Stimulated activated CD8-positive, alpha-beta memory T cell treated with anti-CD3 and anti-CD28 coated beads, Interleukin-4, amount 100 ng/mL, for 1 hour (primary cell): ENCODE data around the gene JAKMIP2.
"Not testable (repeated sequence)": the region's sequence is repeated elsewhere in the genome, so short reads cannot be mapped to it uniquely, and the experiment has no call there.

Experiments
- DNase-seq, 2 donors: peaks; one replicate each; pipeline ENCODE4 v3.0.0-alpha.2; 2020; ENCODE audit warnings: low read depth in 2 of 2, low spot score in 1 of 2

JAKMIP2 gene

DNA sequence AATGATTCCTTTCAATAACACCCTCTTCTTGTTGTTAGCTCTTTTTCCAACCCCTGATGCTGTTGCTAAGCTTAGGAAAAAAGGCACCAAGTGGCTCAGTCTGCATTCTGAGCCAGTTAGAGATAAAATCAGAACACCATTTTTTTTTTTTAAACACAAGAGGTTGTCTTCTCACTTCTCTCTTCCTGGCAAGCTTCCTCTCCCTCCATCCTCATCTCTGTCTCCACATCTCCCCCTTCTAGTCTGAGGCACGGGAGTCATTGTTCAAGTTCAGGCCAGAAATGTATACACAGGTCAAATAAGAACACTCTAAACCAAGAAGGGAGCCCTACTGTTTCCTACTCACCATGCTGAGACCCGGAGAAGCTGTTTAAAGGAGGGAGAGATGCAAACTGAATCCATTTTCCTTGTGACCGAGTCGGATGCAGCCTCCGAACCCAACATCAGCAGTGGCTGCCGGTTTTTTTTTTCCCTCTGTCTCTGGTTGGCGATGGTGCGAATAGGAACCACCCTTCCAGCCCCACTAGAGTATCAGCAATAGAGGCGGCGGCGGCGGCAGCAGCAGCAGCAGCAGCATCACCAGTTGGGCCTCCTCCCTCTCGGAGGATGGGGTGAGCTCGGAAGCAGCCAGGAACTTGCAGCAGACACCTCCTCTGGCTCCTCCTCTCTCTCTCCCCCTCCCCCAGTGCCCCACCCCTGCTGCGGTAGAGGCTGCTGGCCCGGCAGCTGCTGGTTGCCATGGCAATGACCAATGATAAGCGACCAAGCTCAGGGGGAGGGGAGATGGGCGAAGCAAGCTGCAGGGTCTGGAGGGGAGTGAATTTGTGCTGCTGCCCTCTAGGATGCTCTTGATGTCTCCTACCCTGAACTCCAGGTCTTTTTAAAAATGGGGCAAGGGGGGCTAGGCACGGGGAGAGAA, at the start of gene JAKMIP2:
JAKMIP2 (minus strand) TSS at position 619 of the 919 bp plus-strand sequence. CDS start 110,922 bp downstream, outside the sequence.
- DNase-seq: peak; percentile 58 to 67

DNA sequence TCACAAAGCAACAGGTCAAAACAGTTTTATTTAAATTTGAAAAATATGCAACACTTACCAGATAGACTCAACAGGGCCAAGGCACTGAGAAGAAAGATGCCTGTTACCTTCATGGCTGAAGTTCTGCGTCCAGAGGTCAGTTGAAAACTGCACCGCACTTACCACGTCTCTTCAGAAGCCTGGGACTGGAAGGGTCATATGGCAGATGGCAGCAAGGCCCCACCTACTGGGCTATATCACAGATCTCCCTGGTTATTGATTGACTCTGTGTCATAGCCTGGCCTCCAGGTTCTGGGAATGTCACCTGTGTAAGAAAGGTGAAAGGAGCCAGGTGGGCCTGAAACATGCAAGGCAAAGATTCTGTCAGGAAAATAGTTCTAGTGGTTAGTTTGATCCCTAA, 48.9 kb upstream of the JAKMIP2 start, which contains the start of gene SPINK1:
SPINK1 (minus strand) TSS at position 207 of the 400 bp plus-strand sequence; CDS start at position 113, 94 bp downstream.
- DNase-seq: no peak

DNA sequence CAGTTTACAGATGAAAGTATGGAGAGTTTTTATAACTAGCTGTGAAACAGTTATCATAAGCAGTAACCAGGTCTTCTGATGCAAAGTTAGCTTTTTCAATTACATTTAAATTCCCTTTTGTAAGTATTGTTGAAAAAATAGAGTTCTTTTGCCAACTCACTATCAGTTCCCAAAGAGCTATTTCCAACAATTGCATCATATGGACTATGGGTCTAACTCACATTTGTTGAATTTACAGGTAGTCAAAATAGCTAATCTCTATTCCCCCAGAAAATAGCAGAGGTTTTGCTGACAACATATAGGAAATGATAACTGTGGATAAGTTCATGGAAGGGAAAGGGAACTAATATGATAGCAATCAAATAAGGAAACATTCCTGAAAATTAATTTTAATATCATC, 47.5 kb upstream of the JAKMIP2 start:
- no peak for DNase-seq

DNA sequence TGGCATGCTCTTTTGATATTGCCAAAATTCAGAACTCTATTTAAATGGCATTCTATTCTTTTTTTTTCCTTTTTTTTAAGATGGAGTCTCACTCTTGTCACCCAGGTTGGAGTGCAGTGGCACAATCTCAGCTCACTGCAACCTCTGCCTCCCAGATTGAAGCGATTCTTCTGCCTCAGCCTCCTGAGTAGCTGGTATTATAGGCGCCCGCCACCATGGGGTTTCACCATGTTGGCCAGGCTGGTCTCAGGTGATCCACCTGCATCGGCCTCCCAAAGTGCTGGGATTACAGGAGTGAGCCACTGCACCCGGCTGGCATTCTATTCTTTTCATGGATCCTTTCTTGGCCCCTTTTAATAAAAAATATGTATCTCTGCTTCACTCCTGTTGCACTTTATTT, 44.5 kb upstream of the JAKMIP2 start:
- not testable (repeated sequence) for DNase-seq

DNA sequence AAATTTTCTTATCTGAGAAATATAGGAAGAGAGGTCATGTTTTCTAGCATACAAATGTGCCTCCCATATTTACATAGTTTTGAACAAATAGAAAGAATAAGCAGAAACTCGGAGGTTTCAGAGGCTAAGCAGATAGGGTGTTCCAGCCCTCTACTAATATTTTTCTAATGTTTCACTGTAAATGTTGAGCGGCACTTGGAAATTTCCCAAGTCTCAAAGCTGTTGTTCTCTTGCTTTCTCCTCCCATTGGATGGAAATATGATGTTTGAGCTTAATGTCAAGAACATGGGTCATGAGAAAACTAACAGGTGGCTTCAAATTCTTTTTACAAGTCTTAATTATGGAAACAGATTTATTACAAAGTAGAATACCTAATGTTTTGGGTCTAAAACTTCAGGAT, 43.8 kb upstream of the JAKMIP2 start:
- no peak for DNase-seq

DNA sequence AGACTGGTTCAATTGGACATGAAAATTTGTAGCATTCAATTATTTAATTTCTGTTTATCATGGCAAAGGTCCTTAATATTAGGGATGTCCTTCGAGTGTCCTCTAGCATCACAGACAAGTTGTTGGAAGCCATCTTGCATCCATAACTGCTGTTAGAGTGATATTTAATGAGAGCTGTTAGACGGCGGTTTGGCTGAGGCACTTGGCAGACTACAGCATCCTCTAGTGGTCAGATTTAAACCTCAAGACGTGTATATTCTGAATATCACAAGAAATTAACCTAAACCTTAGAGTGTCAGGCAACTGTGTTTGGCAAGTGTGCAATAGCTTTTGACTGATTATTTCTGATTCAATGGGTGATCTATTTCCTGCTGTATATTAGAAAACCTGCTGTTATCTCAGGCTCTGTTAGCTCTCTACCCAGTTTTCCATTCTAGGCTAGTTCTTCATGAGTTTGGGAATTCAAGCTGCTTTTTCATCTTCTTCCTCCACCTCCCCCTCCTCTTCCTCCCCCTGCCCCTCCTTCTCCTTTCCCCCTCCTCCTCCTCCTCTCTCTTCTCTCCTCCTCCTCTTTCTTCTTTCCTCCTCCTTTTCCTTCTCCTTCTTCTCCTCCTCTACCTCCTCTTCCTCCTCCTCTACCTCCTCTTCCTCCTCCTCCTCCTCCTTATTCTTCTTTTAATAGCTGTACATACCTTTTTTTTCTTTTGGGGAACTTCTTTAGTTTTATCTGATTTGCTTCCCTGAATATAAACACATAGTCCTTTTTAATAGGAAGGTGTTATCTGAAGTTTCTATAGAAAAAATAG, 40.4 kb upstream of the JAKMIP2 start:
- DNase-seq: peak in 1 of 2 donors; percentile 3

DNA sequence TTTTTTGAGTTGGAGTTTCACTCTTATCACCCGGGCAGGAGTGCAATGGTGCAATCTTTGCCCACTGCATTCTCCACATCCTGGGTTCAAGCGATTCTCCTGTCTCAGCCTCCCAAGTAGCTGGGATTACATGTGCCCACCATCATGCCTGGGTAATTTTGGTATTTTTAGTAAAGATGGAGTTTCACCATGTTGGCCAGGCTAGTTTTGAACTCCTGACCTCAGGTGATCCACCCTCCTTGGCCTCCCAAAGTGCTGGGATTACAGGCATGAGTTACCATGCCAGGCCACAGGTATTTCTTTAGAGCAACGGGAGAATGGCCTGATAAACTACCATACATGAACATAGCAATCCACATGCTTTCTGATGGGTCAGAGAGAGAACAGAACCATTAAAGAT, 39.7 kb upstream of the JAKMIP2 start:
- not testable (repeated sequence) for DNase-seq

DNA sequence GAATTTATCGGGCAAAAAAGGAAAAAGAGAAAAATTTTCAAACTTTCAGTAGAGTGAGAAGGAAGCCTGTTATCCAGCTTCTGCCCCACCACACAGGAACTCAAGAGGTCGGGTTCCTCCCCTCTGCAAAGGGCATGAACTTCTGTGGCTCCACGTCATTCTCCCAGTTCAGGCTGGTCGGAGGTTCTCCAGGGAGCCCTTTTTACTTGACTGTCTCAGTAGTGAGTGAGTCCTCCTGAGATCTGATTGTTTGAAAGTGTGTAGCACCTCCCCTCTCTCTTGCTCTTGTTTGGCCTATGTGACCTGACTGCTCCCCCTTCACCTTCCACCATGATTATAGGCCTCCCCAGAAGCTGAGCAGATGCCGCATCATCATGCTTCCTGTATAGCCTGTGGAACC, 39.2 kb upstream of the JAKMIP2 start:
- no peak for DNase-seq

DNA sequence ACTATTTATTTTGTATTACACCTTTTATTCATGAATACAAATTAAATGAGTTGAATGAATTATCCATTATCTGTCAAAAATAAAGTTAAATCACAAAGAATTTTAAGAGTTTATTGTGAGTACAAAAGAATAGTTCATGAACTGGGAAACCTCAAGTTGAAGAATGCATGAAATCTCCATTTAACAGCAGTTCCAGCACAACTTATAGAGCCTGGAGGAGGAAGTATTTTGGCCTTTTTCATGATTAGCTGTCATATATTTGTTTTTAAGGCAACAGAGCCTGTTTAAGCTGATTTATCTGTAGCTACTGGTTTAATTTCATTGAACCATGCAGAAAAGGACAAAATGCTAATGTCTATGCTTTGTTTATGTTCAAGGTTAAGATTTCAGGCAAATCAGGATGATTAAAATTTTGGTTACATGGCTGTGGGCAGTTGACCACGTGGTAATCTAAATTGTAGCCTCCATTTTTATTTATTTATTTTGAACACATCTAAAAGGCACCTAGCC, 36.8 kb upstream of the JAKMIP2 start:
- no peak for DNase-seq

DNA sequence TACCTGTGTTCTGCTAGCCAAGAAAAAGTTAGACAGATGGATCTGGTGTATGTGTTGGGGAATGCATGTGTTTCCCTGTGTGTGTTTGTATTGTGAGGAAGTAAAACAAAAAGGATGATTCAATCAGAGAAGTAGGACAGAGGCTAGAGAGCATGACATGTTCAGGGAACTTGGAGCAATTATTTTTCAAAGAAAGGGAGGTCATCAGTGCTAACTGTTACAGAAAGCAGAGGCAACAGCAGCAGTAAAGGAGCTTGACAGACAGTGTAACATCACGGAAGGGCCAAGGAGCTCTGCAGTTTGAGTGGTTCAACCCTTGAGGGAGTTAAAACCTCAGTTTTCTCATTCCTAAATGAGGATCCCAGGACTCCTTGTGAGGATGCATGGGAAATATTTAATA, 35.8 kb upstream of the JAKMIP2 start:
- DNase-seq: no peak

DNA sequence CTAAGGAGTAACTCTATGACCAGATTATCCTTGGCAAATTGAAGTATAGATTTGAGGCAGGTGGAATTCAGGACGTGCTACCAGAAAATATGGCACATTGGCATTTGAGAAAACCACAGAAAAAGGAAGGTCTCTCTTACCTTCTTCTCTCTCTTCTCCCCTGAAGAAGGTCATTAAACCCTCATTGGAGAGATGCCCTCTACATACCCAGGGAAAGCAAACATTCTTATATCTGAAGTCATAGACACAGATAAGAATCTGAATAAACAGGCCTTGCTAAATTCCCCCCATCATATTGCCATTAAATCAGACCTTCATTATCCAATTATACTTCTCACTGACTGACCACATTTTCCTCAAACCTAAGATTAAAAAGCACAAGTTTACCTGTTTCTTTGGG, 31.2 kb upstream of the JAKMIP2 start:
- no peak for DNase-seq

DNA sequence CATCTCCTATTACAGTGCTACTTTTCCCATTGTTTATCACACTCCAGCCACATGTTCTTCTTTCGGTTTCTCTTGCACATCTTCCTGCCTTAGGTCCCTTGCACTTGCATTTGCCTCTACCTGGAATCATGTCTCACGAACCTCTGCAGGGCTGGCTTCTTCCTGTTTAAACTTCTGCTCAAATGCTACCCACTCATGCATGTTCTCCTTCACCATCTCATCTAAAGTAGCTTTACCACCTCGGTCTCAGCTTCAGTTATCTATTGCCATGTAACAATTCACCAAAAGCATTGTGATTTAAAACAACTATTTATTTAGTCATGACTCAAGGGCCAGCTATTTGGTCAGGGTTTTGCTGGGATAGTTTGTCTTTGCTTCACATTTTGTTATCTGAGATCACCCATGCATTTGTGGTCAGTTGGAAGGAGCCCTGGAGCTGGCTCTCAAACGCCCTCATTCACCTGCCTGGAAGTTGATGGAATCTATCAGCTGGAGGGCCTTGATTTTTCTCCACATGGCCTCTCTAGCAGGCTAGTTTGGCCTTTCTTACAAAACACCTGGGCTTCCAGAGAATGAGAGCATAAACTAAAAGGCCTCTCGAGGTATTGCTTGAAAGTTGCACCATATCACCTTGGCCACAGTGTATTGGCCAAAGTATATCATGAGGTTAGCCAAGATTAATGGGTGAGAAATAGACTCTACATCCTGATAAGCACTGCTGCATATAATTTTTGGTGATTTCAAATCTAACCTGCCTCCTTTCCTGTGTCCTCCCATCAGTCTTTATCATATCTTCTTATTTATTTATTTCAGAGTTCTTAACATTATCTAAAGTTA, 27.5 kb upstream of the JAKMIP2 start:
- no peak for DNase-seq

DNA sequence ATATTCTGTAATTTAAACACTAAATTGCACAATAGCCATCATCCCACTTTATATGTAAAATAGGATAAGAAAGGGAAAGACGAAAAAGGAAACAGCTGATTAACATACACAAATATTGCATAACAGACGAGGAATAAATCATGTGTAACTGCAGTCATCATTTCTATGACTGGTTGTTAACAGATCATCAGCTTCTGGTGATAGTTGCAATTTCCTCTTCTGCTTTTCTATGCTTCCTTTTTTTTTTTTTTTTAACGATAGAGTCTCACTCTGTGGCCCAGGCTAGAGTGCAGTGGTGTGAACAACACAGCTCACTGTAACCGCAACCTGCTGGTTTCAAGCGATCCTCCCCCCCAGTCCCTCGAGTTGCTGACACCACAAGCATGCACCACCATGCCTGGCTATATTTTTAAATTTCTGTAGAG, 22.5 kb upstream of the JAKMIP2 start:
- peak in 1 of 2 donors; percentile 27 for DNase-seq

DNA sequence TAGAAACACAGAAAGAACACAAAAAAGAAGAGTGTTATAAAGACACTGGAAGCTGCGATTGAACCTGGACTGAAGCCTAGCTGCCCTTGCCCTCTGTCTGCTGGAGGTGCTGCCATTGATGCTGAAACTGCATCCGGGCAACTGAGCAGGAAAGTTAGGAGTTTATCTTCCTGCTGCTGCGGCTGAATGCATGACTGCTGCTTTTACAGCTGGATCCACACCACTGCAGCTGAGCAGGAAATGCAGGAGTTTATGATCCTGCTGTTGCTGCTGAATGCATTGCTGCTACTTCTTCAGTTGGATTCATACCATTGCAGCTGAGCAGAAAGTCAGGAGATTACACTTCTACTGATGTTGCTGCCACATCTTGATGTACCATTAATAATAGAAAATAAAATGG, 21.8 kb upstream of the JAKMIP2 start:
- DNase-seq: no peak

DNA sequence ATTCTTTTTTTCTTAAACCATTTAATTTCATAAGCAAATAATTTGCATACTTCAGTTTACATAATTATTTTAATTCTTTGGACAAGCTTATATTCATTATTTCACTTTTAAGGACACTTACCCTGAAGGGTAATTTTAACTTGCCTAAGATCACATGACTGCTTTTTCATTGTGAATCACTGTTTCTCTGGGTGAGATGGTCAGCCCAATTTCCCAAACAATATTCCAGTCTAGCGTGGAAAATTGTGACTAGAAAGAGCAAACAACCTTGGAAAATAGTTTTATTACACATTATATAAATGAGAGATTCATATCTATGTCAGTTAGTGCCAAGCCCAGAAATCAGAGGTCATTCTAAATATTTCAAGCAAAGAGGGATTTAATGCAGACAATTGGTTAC, 21.4 kb upstream of the JAKMIP2 start:
- DNase-seq: no peak

DNA sequence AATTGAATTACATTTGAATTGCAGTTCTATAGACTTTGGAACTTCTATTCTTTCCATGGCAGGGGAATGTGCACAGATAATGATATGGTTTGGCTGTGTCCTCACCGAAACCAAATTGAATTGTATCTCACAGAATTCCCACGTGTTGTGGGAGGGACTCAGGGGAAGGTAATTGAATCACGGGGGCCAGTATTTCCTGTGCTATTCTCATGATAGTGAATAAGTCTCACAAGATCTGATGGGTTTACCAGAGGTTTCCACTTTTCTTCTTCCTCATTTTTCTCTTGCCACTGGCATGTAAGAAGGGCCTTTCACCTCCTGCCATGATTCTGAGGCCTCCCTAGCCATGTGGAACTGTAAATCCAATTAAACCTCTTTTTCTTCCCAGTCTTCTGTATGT, 20.6 kb upstream of the JAKMIP2 start:
- DNase-seq: not testable (repeated sequence)

DNA sequence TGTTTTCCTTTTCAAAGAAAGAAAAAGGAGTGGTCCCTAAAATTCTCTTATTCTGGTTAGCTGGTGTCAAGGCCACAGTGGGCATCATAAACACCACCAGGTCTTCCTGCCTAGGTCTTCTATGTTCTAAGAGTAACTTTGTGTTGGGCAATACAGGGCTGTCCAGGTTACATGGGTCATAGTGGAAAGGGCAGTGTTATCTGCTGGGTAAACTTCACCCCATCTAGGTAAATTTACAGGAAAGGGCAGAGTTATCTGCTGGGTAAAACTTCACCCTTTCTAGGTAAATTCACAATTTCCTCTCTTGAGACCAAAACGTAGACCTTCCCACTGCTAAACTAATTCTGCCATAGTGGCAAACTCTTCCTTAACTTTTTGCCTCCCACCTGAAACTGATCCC, 18.9 kb upstream of the JAKMIP2 start:
- DNase-seq: no peak

DNA sequence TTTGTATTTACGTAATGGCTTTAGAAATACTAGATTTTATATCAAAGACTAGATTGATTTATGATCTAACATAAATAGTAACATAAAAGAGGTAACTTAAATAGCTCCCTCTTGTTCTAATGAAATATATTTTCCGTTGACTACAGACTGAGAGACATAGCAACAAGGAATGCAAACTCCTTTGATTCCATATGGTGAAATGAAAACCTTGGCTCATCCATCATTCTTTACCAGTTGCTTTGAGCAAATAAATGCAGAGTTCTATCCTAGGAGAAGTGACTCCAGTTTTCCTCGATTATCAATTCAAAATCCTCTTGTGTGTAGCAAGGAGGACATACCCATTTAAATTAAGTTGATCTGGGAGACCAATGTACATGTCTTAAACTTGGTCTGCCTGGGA, 18.0 kb upstream of the JAKMIP2 start:
- no peak for DNase-seq

DNA sequence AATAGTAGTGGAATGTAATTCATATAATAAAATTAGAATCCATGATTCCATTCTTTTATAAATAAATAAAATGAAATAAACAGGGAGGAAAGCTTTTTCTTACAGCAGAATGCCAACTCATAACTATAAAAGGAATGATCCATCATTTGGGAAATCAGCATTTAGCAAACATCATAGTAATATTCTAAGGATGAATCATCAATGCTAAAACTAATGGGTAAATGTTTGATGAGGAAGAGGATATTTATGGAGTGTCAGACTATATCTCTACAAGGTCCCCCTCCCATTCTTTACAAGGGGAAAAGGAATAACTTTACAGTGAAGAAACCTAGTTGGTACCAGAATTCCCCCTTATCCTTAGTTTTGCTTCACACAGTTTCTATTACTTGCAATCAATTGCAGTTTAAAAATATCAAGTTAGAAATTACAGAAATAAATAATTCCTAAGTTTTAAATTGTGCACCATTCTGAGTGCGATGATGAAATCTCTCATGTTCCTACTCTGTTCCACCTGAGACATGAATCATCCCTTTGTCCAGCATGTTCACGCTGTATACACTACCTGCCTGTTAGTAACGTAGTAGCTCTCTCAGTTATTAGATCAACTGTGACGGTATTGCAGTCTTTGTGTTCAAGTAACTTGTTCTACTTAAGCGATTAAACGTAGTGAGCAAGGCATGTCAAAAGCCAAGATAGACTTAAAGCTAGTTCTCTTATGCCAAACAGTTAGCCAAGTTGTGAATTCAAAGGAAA, 14.2 kb upstream of the JAKMIP2 start:
- DNase-seq: no peak

DNA sequence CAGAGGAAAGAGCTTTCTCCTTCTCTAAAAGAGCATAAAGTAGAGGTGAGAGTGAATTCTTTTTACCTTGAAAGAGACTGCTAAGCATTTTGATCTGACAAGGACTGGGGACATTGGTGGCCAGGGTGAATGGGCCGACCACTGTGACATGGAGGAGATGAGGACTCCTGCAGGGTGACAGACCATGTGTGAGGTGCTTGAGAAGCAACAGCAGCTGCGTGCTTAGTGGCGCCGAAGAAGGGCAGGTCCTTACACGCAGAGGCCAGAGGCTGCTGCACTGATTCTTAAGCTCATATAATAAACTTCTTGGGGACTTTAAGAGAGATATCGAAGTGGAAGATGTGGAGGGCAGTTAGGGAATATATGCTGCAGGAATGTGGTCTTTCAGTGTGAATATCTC, 8.7 kb upstream of the JAKMIP2 start:
- no peak for DNase-seq
